G401 (cell line): Measurements from ENCODE around the gene GPR37. TPM values are rescaled to one million over a fixed set of nuclear protein-coding genes. Genes with fewer than 3 reads are reported as not detected.

Source experiments
- DNase-seq: peaks from one replicate; pipeline ENCODE4 v3.0.0-alpha.2; 2015; ENCODE audit warnings: low spot score
- in situ Hi-C: cut with HindIII; loops from 2 replicates; pipeline ENCODE4 v1.10.0; 2016; ENCODE audit warnings: low sequenced_read_pairs, mixed read lengths
- total RNA-seq: library from RNA; depleted of rRNA; stranded (reverse); fragments of >200 nt; shearing (Covaris generic); gene quantifications from 2 replicates; pipeline ENCODE4 v1.2.3, GENCODE V29; 2014

GPR37 gene
- total RNA-seq, 1 experiment from 2014 or later, result not detected

GRCh38 chr7:124752310-124752709, 13.3 kb downstream of the GPR37 start:
- in situ Hi-C loops, result no loop called here
- no peak for DNase-seq

GRCh38 chr7:124751027-124751426, 14.6 kb downstream of the GPR37 start:
- in situ Hi-C loops, result no loop called here
- no peak for DNase-seq

GRCh38 chr7:124747072-124747471, 18.5 kb downstream of the GPR37 start:
- in situ Hi-C loops, result no loop called here
- no peak for DNase-seq

- in situ Hi-C loops, result no loop called here
- DNase-seq, result no peak
These were observed 27.0 kb downstream of the GPR37 start for GRCh38 chr7:124738639-124739038.

- DNase-seq, result no peak
- in situ Hi-C loops, result no loop called here
These were observed 27.8 kb downstream of the GPR37 start for GRCh38 chr7:124737760-124738300.

GRCh38 chr7:124728610-124729009, 37.0 kb downstream of the GPR37 start:
- in situ Hi-C loops, result no loop called here

GRCh38 chr7:124724507-124725192, 40.9 kb downstream of the GPR37 start:
- in situ Hi-C loops, result no loop called here
- no peak for DNase-seq

More at GRCh38 chr7:124728610-124729009, 37.0 kb downstream of the GPR37 start:
- DNase-seq, result no peak

- in situ Hi-C loops, result no loop called here
- DNase-seq, result no peak
These were observed 41.5 kb downstream of the GPR37 start for GRCh38 chr7:124724079-124724478.

GRCh38 chr7:124723012-124723411, 42.6 kb downstream of the GPR37 start:
- in situ Hi-C loops, result no loop called here
- DNase-seq, result no peak

- in situ Hi-C loops, result no loop called here
- no peak for DNase-seq
These were observed 43.3 kb downstream of the GPR37 start for GRCh38 chr7:124722292-124722691.

GRCh38 chr7:124720195-124720594, 45.4 kb downstream of the GPR37 start:
- in situ Hi-C loops, result no loop called here
- no peak for DNase-seq

GRCh38 chr7:124718032-124718766, 47.4 kb downstream of the GPR37 start:
- no peak for DNase-seq
- in situ Hi-C loops, result no loop called here

GRCh38 chr7:124716894-124717293, 48.7 kb downstream of the GPR37 start:
- in situ Hi-C loops, result no loop called here
- DNase-seq, result no peak

- in situ Hi-C loops, result no loop called here
- DNase-seq, result no peak
These were observed 52.5 kb downstream of the GPR37 start for GRCh38 chr7:124713086-124713485.

GRCh38 chr7:124712017-124712416, 53.6 kb downstream of the GPR37 start:
- in situ Hi-C loops, result no loop called here
- DNase-seq, result no peak

- in situ Hi-C loops, result no loop called here
- DNase-seq, result no peak
These were observed 63.2 kb downstream of the GPR37 start for GRCh38 chr7:124702385-124702784.

GRCh38 chr7:124701955-124702354, 63.6 kb downstream of the GPR37 start:
- DNase-seq, result no peak
- in situ Hi-C loops, result no loop called here

GRCh38 chr7:124700655-124701054, 64.9 kb downstream of the GPR37 start:
- in situ Hi-C loops, result no loop called here
- no peak for DNase-seq

- no peak for DNase-seq
- in situ Hi-C loops, result no loop called here
These were observed 66.6 kb downstream of the GPR37 start for GRCh38 chr7:124698964-124699363.

- in situ Hi-C loops, result no loop called here
- DNase-seq, result no peak
These were observed 67.8 kb downstream of the GPR37 start for GRCh38 chr7:124697746-124698145.
